Measurements from ENCODE around the gene RAMP2.
"Not testable (repeated sequence)": the region's sequence is repeated elsewhere in the genome, so short reads cannot be mapped to it uniquely, and the experiment has no call there.

The RAMP2 gene, protein sequence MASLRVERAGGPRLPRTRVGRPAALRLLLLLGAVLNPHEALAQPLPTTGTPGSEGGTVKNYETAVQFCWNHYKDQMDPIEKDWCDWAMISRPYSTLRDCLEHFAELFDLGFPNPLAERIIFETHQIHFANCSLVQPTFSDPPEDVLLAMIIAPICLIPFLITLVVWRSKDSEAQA

DNA sequence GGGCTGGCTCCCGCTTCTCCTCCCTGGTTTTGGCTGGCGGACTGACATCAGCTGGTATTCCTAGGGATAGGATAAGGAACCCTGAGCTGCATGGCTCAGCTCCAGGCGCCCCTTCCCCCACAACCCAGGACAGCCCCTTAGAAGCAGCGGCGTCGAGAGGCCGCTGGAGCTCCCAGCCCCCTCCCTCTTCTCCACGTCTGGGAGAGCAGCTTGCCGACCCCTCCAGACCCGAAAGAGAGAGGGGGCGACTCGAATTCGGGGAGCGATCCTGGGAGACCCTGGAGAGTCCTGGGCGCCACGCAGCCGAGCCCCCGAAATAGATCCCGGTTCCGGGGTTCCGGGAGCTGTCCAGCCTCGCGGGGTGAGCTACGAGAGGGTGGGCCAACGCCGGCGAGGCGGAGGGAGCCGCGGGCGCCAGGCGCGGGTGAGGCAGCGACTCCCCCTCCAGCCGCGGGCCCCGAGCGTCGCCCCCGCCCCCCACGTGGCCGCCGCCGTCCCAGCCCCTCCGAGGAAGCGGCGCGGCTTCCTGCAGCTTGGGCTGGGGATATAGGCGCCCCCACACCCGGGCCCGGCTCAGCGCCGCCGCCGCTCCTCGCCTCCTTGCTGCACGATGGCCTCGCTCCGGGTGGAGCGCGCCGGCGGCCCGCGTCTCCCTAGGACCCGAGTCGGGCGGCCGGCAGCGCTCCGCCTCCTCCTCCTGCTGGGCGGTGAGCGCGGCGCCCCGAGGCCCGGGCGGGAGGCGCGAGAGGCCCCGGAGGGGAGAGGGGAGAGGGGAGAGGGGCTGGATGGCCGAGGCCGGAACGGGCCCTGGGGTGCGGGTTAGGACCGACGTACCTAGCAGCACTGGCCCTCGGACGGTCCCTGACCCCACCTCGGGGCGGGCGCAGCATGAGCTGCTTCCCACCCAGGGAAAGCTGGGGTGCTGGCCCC, at the start of gene RAMP2:
RAMP2 (plus strand) TSS at position 576 of the 930 bp plus-strand sequence; CDS start at position 611, 35 bp downstream.
- DNase-seq = no peak

DNA sequence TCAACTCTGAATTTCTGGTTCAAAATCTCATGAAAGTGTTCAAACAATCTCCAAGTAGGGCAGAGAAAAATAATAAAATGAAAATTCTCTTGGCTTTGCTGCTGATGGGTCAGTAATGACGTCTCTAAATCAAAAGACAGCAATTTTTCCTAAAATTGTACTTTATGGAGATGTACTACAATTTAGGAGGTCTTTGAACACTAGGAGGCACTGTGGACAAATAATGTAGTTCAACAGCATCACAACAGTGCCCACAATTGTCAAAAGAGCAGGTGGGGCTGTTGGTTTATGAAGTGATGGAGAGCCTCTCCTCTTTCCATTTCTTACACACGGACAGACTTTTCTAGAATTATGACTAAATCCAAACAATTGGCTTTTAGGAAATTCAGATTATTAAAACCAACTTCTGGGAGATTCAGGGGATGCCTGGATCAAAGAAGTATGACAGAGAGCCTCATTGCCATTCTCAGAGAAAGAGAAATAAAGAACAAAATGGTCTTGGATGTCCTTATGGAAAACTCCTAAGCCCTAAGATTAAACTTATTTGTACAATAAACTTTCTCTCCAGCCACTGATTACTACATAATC, 39.9 kb upstream of the RAMP2 start:
- peak; percentile 58 for DNase-seq

DNA sequence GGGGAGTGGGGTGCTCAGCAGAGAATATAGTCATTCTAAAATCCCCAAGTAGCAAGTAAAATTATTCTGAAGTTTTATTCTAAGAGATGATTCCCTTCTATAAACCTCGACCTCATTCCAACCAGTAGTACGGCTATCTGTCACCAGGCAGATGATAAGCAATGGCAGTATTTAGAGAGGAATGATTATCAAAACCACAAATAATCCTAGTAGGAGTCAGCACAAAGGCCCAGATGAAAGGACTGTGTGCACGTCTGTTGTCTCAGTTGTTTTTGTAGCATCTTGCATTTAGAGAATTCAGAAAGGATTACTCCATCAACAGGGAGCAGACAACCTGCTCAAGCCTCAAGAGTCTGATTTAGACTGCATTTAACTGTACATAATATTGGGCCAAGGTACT, 37.4 kb upstream of the RAMP2 start:
- no peak for DNase-seq

DNA sequence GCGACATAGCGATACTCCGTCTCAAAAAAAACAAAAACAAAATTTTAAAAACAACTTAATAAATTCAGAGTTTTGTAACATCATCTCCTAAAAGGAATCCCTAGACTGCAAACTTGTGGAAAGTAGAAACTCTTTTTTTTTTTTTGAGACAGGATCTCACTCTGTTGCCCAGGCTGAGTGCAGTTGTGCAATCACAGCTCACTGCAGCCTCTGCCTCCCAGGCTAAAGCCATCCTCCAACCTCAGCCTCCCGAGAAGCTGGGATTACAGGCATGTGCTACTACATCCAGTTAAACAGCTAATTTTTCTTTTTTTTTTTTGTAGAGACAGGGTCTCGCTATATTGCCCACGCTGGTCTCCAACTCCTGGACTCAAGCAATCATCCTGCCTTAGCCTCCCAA, 35.9 kb upstream of the RAMP2 start:
- DNase-seq = no peak

DNA sequence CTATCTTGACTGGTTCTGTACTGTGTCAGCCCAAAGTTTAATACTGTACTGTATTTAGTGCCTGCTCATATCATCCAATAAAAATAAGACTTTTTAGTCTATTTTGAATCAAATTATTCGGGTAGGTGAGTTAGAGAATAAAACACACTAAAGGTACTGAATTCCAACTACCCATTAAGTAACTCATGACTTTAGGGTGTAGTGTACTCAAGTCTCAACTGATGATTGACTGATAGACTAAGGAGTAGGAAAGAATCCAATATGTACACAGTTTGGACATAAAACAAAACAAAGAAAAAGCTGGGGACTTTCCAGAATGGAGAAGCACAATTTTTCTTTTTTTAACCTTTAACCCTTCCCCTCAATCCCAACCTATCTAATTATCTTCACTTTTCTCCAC, 20.3 kb upstream of the RAMP2 start:
- DNase-seq = no peak

DNA sequence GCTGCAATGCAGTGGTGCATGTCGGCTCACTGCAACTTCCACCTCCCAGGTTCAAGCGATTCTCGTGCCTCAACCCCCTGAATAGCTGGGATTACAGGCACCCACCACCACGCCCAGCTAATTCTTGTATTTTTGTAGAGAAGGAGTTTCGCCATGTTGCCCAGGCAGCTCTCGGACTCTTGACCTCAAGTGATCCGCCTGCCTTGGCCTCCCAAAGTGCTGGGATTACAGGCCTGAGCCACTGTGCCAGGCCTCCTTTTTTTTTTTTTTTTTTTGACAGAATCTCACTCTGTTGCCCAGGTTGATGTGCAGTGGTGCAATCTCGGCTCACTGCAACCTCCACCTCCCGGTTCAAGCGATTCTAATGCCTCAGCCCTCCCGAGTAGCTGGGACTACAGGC, 18.1 kb upstream of the RAMP2 start:
- DNase-seq = not testable (repeated sequence)

DNA sequence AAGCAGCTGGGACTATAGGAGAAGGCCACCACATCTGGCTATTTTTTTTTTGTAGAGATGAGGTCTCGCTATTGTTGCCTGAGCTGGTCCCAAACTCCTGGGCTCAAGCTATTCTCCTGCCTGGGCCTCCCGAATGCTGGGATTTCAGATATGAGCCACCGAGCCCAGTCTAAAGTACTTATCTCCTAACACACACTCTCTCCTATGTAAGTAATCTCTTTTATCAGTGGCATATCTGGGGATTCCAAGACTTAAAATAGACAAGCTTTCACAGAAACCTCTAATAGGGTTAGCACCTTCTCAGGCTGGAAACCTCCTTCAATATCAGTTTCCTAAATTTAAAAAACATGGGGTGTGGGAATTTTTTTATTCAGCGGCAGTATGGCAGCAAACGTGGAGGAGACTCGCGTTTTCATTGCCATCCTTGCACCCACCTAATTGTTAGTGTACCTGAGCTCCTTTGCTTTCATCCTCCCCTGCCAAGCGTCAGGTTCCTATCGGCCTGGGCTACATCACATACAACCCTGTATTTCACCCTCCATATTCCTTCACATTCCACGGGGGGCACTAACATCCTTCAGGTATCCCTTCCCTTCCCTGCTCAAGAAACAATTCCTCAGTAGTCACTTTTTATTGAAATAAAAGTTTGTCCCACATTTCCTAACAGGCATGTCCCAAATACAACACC, 17.3 kb upstream of the RAMP2 start:
- no peak for DNase-seq

DNA sequence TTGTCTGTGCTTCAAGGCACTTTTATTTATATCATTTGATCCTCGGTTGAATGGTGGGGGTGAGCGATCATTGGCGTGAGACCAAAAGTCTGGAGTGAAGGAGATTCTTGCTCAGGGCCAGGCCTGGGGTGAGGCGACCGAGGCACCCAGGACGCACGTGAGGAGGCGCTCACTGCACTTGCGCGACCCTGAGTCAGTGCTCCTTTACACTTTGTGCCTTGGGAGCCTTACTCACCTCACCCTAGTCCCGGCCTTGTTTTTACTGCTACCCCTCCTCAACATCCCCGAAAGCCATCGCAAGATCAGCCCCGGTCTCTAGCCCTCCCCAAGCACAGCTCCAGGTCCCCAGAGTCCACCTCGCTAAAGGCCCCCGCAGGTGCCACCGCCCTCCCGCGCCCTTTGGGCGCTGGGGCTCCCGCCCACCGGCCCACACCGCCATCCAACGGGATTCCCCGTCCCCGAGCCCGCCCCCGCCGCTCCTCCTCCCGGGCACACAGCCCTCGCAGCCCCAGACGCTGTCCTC, 16.7 kb upstream of the RAMP2 start:
- peak; percentile 50 for DNase-seq

DNA sequence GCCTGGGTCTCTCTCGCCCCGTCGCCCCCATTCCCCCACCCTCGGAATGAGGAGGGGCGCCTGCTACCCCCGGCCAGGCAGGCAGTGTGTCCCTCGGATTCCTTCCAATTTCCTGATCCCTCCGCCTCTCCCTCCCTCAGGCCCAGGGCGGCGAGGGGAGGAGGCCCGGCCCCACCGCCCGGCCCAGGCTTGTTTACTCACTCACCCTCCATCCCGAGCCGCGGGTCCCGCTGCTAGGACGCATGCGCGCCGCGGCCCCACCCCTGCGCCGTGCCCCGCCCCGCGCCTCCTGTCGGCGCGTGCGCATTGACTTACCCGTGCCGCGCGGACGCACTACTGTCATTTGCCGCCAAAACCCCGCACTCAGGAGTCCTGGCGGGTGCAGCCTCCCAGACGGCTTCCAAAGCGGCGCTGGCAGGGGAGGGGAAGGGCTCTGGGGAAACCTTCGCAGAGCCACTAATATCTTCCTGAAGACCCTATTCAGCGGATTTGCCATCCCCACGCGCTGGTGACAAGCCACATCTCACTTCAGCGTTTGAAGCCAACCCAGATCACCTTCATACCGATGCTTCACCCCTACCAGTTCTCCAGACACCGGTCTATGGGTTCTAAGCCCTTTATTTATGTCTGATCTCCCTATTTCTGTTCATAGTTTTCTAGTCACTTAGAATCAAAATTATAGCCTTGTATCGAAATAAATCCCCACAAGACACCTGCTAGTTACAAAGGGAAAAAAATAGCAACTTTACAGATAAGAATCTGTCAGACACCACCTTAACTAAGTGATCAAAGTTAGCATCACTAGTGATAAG, 16.0 kb upstream of the RAMP2 start, which contains the start of gene EZH1:
EZH1 (minus strand) TSS at position 235 of the 812 bp plus-strand sequence. CDS start 16,099 bp downstream, outside the sequence.
- DNase-seq = peak; percentile 85

DNA sequence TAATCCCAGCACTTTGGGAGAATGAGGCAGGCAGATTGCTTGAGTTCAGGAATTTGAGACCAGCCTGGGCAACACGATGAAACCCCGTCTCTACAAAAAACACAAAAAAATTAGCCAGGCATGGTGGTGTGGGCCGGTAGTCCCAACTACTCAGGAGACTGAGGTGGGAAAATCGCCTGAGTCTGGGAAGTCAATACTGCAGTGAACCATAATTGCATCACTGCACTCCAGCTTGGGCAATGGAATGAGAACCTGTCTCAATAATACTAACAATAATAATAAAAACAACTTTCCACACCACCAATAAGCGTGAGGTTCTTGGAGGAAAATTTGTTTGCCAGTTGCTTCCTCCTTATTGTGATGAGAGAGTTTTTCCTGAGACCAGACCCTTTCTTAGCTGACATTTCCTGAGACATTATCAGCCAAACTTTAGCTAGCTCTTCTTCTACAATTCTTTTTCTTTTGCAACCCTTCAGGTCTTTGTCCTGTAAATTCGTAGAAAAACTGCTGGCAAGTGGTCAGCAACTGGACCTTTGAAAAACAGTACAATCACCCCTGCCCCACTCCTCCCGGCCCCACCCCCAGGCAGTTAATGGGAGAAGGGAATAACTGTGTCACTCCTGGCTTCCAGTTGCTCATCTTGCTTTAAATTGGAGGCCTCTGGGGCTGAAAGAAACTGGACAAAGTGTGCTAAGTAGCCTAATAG, 12.7 kb upstream of the RAMP2 start:
- no peak for DNase-seq

DNA sequence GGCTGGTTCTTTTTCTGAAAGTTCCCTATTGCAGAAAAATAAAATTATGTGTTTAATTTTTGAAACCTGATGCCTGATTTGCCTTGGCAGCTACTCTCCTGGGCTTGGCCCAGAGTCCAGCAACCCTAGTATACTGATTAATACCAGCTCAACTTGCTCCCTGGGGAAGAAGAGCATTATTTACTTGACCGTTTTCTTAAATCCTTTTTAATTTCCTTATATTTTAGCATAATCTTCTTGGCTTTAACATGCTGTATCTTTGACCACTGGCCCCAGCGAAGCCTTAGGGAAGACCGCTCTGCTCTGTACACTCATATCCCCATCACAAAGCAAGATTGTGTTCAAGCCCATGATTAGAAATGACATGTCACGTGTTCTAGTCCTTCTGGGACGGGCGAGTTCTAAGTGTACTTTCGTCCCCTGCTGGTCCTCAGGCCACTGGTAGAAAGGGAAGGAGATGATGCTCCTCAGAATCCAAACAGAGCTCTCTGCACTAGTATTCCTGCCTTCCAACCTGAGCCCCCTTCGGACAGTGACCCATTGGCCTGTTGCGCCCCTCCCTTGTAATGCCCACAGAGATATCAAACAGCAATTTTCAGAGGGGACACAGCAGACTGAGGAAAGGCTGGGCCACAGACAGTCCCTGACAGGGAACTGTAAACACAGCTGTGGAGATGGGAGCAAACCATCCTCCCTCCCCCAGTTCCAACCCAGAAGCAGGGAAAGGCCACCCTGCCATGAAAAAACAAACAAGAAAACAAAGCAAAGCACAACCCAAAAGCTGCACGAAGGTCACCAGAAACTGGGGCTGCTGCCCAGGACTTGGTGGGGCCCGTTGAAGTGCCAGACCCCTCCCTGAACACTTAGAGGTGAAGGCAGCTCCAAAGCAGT, 11.9 kb upstream of the RAMP2 start:
- no peak for DNase-seq

DNA sequence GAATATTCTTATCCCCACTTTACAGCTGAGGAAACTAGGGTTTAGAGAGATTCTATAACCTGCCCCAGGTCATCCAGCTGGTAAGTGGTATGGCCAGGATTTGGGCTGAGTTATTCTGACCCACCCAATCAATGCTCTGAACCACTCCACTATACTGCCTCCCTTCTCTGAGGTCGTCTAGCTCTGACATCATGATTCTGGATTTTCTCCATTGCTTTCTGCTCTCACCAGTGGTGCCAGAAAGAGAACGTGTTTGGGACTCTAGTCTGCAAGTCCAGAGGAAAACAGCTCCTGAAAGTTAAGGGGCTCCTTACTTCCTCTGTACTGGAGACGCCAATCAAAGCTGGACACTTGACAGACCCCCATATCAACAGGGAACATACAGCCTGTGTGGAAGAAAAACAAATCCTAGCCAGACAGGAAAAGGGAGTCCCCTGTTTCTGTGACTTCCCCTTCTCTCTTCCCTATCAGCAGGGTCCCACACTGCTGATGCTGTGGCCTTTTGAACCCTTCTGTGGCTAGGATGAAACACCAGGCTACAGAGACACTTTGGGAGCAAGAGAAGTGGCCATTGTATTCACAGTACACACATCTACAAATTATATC, 10.2 kb upstream of the RAMP2 start:
- peak; percentile 74 for DNase-seq

DNA sequence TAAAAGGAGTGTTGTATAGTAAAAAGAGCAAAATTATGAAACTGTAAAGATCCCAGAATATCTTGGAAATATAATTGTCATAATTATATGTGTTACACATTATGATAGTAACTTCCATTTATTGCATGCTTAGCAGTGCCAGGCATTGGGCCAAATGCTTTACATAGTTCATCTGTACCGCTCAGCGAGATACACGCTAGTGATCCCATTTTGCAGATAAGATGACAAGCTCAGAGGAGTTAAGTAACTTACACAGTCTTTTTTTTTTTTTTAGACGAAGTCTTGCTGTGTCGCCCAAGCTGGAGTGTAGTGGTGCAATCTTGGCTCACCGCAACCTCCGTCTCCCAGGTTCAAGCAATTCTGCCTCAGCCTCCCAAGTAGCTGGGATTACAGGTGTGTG, 9.4 kb upstream of the RAMP2 start:
- no peak for DNase-seq

DNA sequence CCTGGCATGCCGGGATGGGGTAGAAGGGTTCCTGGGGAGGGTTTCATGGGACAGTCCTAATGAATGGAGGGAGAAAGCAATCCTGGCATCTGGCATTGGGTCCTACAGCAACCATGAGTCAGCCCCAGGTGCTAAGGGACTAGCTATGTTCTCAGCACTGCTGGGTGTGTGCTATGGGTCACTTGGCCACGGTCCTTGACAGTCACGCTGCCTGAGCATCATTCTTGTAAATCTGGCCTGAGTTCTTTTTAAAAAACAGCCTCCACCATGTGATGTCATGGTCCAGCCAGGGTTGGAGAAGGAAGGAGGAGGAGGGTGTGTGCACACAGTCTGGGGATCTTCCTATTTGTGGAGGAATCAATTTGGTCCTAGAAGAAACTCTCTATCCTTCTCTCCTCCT, 6.2 kb upstream of the RAMP2 start:
- no peak for DNase-seq

DNA sequence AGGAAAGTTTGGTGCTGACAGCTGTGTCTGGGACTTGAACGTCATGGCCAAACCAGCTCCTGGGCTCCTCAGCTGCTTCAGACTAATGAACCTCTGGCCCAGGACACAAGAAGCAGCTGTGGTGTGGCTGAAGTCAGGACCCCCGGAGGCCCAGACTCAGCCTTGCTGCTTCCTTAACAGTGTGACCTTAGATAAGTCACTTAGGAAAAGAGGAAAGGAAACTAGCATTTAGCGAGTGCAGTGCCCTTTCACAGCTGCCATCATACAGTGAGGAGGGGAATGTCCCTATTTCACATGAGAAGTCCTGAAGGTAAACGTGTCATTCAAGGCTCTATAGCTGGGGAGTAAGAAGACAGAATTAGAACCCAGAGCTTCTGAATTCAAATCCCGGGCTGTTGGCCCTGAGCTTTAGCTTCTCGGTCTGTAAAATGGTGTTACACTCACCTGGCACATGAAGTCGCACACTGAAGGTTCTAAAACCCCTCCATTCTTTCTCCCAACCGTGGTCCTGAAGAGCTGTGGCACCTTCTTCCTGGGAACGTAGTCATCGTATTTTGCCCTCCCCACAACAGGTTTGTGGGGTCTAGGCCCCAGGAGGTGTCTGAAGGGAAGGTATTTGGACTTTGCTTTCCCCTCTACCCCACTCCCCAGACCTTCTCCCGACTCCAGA, 910 bp upstream of the RAMP2 start:
- peak; percentile 88 for DNase-seq

DNA sequence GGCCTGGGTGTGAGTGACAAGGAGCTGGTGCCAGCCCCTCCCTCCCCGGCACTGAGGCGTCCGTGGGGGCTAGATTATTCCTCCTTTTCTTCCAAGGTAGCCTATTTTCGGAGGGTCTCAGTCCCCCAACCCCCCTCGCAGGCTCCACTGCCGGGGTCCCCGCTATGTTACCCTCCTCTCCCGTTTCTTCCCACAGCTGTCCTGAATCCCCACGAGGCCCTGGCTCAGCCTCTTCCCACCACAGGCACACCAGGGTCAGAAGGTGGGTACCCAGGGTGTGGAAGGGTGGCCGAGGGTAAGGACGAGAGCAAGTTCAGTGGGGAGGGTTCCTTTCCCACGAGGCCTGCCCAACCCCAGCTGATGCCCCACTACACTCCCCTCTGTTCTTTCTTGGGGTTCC, 611 bp downstream of the RAMP2 start:
- DNase-seq = no peak

DNA sequence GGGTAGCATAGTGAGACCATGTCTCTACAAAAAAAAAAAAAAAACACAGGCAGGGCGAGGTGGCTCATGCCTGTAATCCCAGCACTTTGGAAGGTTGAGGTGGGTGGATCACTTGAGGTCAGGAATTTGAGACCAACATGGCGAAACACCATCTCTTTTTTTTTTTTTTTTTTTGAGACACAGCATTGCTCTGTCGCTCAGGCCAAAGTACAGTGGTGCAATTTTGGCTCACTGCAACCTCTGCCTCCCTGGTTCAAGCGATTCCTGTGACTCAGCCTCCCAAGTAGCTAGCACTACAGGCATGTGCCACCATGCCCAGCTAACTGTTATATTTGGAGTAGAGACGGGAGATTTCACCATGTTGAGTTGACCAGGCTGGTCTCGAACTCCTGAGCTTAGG, 5.1 kb downstream of the RAMP2 start:
- DNase-seq = no peak

DNA sequence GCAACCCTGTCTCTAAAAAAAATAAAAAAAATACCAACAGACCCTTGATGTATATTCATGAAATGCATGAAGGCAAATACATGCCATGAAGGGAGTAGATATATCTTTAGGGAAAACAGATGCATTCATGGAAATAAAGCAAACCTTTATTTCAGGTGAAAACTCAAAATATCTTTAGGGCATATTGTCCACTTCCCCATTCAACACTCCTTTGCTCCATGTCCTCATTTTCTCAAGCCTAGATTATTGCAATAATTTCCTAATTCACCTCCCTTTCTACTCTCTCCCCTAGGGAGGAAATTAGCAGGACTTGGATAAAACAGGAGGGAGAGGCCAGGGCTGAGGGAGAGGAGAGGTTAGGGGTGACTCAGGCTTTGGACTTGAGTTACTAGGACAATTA, 6.5 kb downstream of the RAMP2 start:
- DNase-seq = no peak

DNA sequence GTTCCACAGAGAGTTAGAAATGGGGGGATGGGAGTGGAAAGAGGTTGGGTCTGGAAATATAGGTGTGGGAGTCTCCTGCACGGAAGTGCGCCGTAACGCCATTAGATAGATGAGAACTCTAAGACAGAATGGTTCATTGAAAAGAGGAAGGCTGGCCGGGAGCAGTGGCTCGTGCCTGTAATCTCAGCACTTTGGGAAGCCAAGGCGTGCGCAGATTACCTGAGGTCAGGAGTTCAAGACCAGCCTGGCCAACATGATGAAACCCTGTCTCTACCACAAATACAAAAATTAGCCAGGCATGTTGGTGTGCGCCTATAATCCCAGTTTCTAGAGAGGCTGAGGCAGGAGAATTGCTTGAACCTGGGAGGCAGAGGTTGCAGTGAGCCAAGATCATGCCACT, 7.0 kb downstream of the RAMP2 start:
- not testable (repeated sequence) for DNase-seq

Measured in MV-4-11 (cell line).